Measurements from ENCODE around the gene MOCS1.

- TF ChIP-seq EZH2 (IDR thresholded peaks at IDR 0.05; ENCODE audit: low read length, missing control alignments): no peak
- TF ChIP-seq, protein P1, sequence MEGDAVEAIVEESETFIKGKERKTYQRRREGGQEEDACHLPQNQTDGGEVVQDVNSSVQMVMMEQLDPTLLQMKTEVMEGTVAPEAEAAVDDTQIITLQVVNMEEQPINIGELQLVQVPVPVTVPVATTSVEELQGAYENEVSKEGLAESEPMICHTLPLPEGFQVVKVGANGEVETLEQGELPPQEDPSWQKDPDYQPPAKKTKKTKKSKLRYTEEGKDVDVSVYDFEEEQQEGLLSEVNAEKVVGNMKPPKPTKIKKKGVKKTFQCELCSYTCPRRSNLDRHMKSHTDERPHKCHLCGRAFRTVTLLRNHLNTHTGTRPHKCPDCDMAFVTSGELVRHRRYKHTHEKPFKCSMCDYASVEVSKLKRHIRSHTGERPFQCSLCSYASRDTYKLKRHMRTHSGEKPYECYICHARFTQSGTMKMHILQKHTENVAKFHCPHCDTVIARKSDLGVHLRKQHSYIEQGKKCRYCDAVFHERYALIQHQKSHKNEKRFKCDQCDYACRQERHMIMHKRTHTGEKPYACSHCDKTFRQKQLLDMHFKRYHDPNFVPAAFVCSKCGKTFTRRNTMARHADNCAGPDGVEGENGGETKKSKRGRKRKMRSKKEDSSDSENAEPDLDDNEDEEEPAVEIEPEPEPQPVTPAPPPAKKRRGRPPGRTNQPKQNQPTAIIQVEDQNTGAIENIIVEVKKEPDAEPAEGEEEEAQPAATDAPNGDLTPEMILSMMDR (conservative IDR thresholded peaks at IDR 0.05 in 1 of 2, IDR thresholded peaks at IDR 0.05 in 1 of 2; ENCODE audit: low read depth in 1 of 2, low read length in 2 of 2): no peak
These were observed 17.5 kb upstream of the MOCS1 start for GRCh38 chr6:39951716-39952115.
